ENCODE measurements around the gene CEACAM8. TPM values are rescaled to one million over a fixed set of nuclear protein-coding genes. Genes with fewer than 3 reads are reported as not detected.
"Not testable (repeated sequence)": the region's sequence is repeated elsewhere in the genome, so short reads cannot be mapped to it uniquely, and the experiment has no call there.

The CEACAM8 gene
- polyA plus RNA-seq, 3 donors: not detected

DNA sequence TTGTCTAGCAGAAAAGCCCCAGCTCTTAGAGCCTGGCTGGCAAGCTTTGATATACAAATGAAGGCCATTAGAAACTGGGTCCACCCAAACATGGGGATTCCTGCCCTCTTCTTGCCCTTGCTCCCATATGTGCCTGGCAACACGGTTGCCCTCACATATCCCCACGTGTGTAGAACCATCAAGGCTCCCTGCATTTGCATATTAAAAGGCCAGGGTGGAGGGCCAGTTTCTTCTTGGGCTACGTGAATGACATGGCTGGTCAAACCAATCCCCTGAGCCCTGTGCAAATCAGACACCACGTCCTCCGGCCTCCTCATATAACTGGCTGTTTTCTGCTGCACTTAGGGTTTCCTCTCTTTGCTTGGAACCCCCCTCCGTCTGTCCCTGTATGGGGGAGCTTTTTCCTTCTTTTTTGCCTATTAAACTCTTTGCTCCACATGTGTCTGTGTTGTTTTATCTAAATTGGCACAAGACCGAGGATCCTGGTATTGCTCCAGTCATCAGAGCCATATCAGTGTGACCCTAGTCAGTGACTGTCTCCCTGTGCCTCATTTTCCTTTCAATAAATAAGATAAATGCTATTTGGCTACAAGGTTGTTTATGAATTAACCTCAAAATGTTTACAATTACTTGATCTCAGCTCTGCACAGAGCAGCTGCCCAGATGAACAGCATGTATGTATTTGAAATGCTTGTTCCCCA lies 36.1 kb downstream of the CEACAM8 start:
- TF ChIP-seq, protein P1, sequence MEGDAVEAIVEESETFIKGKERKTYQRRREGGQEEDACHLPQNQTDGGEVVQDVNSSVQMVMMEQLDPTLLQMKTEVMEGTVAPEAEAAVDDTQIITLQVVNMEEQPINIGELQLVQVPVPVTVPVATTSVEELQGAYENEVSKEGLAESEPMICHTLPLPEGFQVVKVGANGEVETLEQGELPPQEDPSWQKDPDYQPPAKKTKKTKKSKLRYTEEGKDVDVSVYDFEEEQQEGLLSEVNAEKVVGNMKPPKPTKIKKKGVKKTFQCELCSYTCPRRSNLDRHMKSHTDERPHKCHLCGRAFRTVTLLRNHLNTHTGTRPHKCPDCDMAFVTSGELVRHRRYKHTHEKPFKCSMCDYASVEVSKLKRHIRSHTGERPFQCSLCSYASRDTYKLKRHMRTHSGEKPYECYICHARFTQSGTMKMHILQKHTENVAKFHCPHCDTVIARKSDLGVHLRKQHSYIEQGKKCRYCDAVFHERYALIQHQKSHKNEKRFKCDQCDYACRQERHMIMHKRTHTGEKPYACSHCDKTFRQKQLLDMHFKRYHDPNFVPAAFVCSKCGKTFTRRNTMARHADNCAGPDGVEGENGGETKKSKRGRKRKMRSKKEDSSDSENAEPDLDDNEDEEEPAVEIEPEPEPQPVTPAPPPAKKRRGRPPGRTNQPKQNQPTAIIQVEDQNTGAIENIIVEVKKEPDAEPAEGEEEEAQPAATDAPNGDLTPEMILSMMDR (IDR thresholded peaks at IDR 0.05): no peak
- intact Hi-C loops (cut with micrococcal nuclease): no loop called here
- H3K4me3 Mint-ChIP-seq: peak overlapping the region in 1 of 2 donors; percentile 46
- Histone ChIP-seq H3K4me1 (ENCODE audit: control insufficient read depth in 1 of 2, insufficient read depth in 2 of 2, low read length in 2 of 2) (peaks cover 32 to 33% of the 10 kb centered on the region in 2 donors), H3K27ac (ENCODE audit: low read depth in 1 of 2, low read length in 2 of 2) (no peak overlapping the region), H3K9me3 (replicated peaks in 1 of 2; ENCODE audit: control insufficient read depth in 1 of 2, insufficient read depth in 1 of 2, low read length in 2 of 2) (peaks cover 0 to 4% of the 10 kb centered on the region in 2 donors), H3K4me2 (replicated peaks; ENCODE audit: extremely low read depth, low read length, poor library complexity, severe bottlenecking) (no peak overlapping the region), H3K36me3 (replicated peaks in 1 of 2; ENCODE audit: control insufficient read depth in 1 of 2, insufficient read depth in 2 of 2, low read length in 2 of 2) (no peaks in the 10 kb centered on the region), H4K20me1 (ENCODE audit: insufficient read depth, low read length) (peaks cover 1% of the 10 kb centered on the region), H2AFZ (ENCODE audit: insufficient read depth, low read depth, low read length, poor library complexity, severe bottlenecking) (no peak overlapping the region), H3K4me3 (replicated peaks in 1 of 3; ENCODE audit: low read depth in 2 of 3, low read length in 3 of 3) (no peak overlapping the region), H3K79me2 (ENCODE audit: insufficient read depth, low read length) (no peaks in the 10 kb centered on the region), H3K9ac (ENCODE audit: insufficient read depth, low read length, poor library complexity, severe bottlenecking) (no peak overlapping the region), H3K27me3 (ENCODE audit: control insufficient read depth in 2 of 2, insufficient read depth in 2 of 2, low read length in 2 of 2) (peaks cover 2 to 24% of the 10 kb centered on the region in 2 donors)
- peaks cover 3 to 10% (median 8%) of the 10 kb centered on the region in 7 donors for H3K9me3 Mint-ChIP-seq
- H3K27ac Mint-ChIP-seq: no peak overlapping the region
- DNase-seq: no peak
- peaks cover 45 to 64% (median 49%) of the 10 kb centered on the region in 3 donors for H3K27me3 Mint-ChIP-seq (ENCODE audit: low read depth in 3 of 3)
- H3K4me1 Mint-ChIP-seq: peaks cover 43% of the 10 kb centered on the region
- 80% methylated on average over 3 of the region's 7 CpGs for WGBS (ENCODE audit: insufficient coverage)
- H3K36me3 Mint-ChIP-seq: peaks cover 0 to 4% of the 10 kb centered on the region in 2 donors

DNA sequence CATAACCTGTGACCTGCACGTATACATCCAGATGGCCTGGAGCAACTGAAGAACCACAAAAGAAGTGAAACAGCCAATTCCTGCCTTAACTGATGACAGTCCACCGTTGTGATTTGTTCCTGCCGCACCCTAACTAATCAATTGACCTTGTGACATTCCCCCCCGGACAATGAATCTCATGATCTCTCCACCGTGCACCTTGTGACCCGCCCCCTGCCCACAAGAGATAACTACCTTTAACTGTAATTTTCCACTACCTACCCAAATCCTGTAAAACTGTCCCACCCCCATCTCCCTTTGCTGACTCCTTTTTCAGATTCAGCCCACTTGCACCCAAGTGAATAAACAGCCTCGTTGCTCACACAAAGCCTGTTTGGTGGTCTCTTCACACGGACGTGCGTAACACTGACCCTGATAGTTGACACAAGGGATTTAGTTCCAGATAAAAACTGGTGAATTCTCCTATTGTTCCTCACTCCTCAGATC lies 37.3 kb downstream of the CEACAM8 start:
- H2AFZ ChIP-seq (ENCODE audit: insufficient read depth, low read depth, low read length, poor library complexity, severe bottlenecking); H3K36me3 ChIP-seq (replicated peaks in 1 of 2; ENCODE audit: control insufficient read depth in 1 of 2, insufficient read depth in 2 of 2, low read length in 2 of 2); H3K27ac ChIP-seq (ENCODE audit: low read depth in 1 of 2, low read length in 2 of 2); H3K27ac Mint-ChIP-seq; DNase-seq; H3K4me3 ChIP-seq (replicated peaks in 1 of 3; ENCODE audit: low read depth in 2 of 3, low read length in 3 of 3); H3K36me3 Mint-ChIP-seq; H3K9ac ChIP-seq (ENCODE audit: insufficient read depth, low read length, poor library complexity, severe bottlenecking); intact Hi-C loops (cut with micrococcal nuclease); H4K20me1 ChIP-seq (ENCODE audit: insufficient read depth, low read length); H3K4me2 ChIP-seq (replicated peaks; ENCODE audit: extremely low read depth, low read length, poor library complexity, severe bottlenecking); H3K9me3 ChIP-seq (replicated peaks in 1 of 2; ENCODE audit: control insufficient read depth in 1 of 2, insufficient read depth in 1 of 2, low read length in 2 of 2); H3K79me2 ChIP-seq (ENCODE audit: insufficient read depth, low read length): not testable (repeated sequence)
- H3K9me3 Mint-ChIP-seq: peaks cover 3 to 11% (median 8%) of the 10 kb centered on the region in 7 donors
- H3K27me3 ChIP-seq (ENCODE audit: control insufficient read depth in 2 of 2, insufficient read depth in 2 of 2, low read length in 2 of 2): peaks cover 2 to 27% of the 10 kb centered on the region in 2 donors
- H3K4me1 Mint-ChIP-seq: peaks cover 51% of the 10 kb centered on the region
- 87% methylated on average over 7 of the region's 10 CpGs for WGBS (ENCODE audit: insufficient coverage)
- H3K4me3 Mint-ChIP-seq: peak overlapping the region in 1 of 2 donors; percentile 61
- peaks cover 42 to 68% (median 56%) of the 10 kb centered on the region in 3 donors for H3K27me3 Mint-ChIP-seq (ENCODE audit: low read depth in 3 of 3)
- peaks cover 44% of the 10 kb centered on the region in 2 donors for H3K4me1 ChIP-seq (ENCODE audit: control insufficient read depth in 1 of 2, insufficient read depth in 2 of 2, low read length in 2 of 2)

All from CD14-positive monocyte (primary cell).